Nucleus accumbens (tissue), 56 donors: ENCODE data around the gene ADM2.

Experiments
- DNase-seq, 56 donors: peaks; one replicate each; lab custom pipeline; 2025; lab: John Stamatoyannopoulos, UW

ADM2 gene

GRCh38 chr22:50483106-50483505, 1.8 kb downstream of the ADM2 start:
- DNase-seq = no peak

- DNase-seq = no peak
These were observed 2.2 kb downstream of the ADM2 start for GRCh38 chr22:50483556-50483955.

GRCh38 chr22:50483977-50484853, 2.9 kb downstream of the ADM2 start:
- DNase-seq = no peak

GRCh38 chr22:50485221-50486131, 4.1 kb downstream of the ADM2 start:
- no peak for DNase-seq

- DNase-seq = no peak
These were observed 5.4 kb downstream of the ADM2 start, which contains the start of gene MIOX for GRCh38 chr22:50486561-50487289. MIOX (plus strand) TSS chr22:50486859; CDS start chr22:50486898, 39 bp downstream.

GRCh38 chr22:50487290-50488005, 6.1 kb downstream of the ADM2 start:
- no peak for DNase-seq

GRCh38 chr22:50488006-50488677, 6.8 kb downstream of the ADM2 start:
- no peak for DNase-seq

- DNase-seq = no peak
These were observed 7.5 kb downstream of the ADM2 start for GRCh38 chr22:50488886-50489285.

- DNase-seq = no peak
These were observed 8.3 kb downstream of the ADM2 start for GRCh38 chr22:50489363-50490243.

GRCh38 chr22:50490531-50491308, 9.4 kb downstream of the ADM2 start:
- DNase-seq = no peak

- no peak for DNase-seq
These were observed 15.8 kb downstream of the ADM2 start for GRCh38 chr22:50497093-50497492.

- peak in 37 of 56 donors; percentile 3 to 66 (median 29) for DNase-seq
These were observed 17.1 kb downstream of the ADM2 start for GRCh38 chr22:50498322-50498890.

GRCh38 chr22:50500452-50500851, 19.1 kb downstream of the ADM2 start:
- no peak for DNase-seq

GRCh38 chr22:50502096-50502495, 20.8 kb downstream of the ADM2 start:
- no peak for DNase-seq

- DNase-seq = no peak
These were observed 21.5 kb downstream of the ADM2 start for GRCh38 chr22:50502628-50503474.

- no peak for DNase-seq
These were observed 22.3 kb downstream of the ADM2 start for GRCh38 chr22:50503475-50504145.
